ENCODE results near the gene RPS6KA1. TPM values are rescaled to one million over a fixed set of nuclear protein-coding genes. Genes with fewer than 3 reads are reported as not detected.

The RPS6KA1 gene
- total and polyA plus RNA-seq, 2 of the 8 experiments (the other 6 are each of a cell fraction or from before 2014, with no cell fraction given), result 44.3 to 55.0 TPM

GRCh38 chr1:26526287-26526686 is 3.3 kb upstream of the RPS6KA1 start (continued):
- TF ChIP-seq HDAC2 (IDR thresholded peaks at IDR 0.05; ENCODE audit: borderline replicate concordance in 1 of 2, low read depth in 2 of 2, low read length in 2 of 2) (no peak), FOSL1 (IDR thresholded peaks at IDR 0.05; ENCODE audit: insufficient read depth, low read depth, low read length) (no peak)

Measured in H1 (cell line).